Measurements from ENCODE around the gene BCAS3. TPM values are rescaled to one million over a fixed set of nuclear protein-coding genes. Genes with fewer than 3 reads are reported as not detected.

The BCAS3 gene
- total RNA-seq, 1 donor from 2014 or later: 35.7 TPM

GRCh38 chr17:61340431-61341209 lies 663.0 kb downstream of the BCAS3 start:
- H3K4me3 Mint-ChIP-seq (ENCODE audit: unreplicated experiment): no peak overlapping the region
- no peak overlapping the region for H3K27ac Mint-ChIP-seq (ENCODE audit: unreplicated experiment)
- no peaks in the 10 kb centered on the region for H3K27me3 Mint-ChIP-seq (ENCODE audit: unreplicated experiment)
- DNase-seq (ENCODE audit: extremely low spot score, unreplicated experiment): no peak
- H3K36me3 Mint-ChIP-seq (ENCODE audit: unreplicated experiment): no peaks in the 10 kb centered on the region
- H3K4me1 Mint-ChIP-seq (ENCODE audit: unreplicated experiment): peaks cover 33% of the 10 kb centered on the region
- no peak for TF ChIP-seq CTCF (IDR thresholded peaks at IDR 0.05)
- no peaks in the 10 kb centered on the region for H3K9me3 Mint-ChIP-seq (ENCODE audit: unreplicated experiment)

GRCh38 chr17:61343576-61343975 lies 665.9 kb downstream of the BCAS3 start:
- Mint-ChIP-seq H3K27ac (ENCODE audit: unreplicated experiment) (no peak overlapping the region), H3K9me3 (ENCODE audit: unreplicated experiment) (no peaks in the 10 kb centered on the region), H3K4me1 (ENCODE audit: unreplicated experiment) (peaks cover 6% of the 10 kb centered on the region), H3K4me3 (ENCODE audit: unreplicated experiment) (no peak overlapping the region), H3K36me3 (ENCODE audit: unreplicated experiment) (no peaks in the 10 kb centered on the region), H3K27me3 (ENCODE audit: unreplicated experiment) (no peaks in the 10 kb centered on the region)
- TF ChIP-seq CTCF (IDR thresholded peaks at IDR 0.05): no peak
- DNase-seq (ENCODE audit: extremely low spot score, unreplicated experiment): no peak

DNA sequence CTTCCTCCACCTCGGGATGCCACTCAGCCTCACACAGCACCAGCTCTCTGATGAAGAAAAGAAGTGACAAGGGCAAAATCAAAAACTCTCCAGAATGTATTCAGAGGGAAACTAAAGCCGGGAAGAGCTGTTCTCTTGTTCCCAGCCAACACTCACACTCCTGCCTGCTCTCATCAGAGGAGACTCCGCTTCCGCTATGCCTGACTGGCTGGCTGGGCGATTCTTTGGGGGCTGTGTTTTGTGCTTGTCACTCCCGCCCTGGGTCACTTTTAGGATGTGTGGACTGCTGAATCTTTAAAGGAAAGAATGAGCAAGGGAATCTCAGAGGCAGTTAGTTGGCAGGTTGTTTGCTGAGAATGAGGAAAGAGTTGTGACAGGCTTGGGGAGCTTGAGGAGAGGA lies 667.4 kb downstream of the BCAS3 start:
- Mint-ChIP-seq H3K9me3 (ENCODE audit: unreplicated experiment) (no peaks in the 10 kb centered on the region), H3K4me1 (ENCODE audit: unreplicated experiment) (no peaks in the 10 kb centered on the region), H3K36me3 (ENCODE audit: unreplicated experiment) (no peaks in the 10 kb centered on the region), H3K27me3 (ENCODE audit: unreplicated experiment) (no peaks in the 10 kb centered on the region), H3K4me3 (ENCODE audit: unreplicated experiment) (no peak overlapping the region), H3K27ac (ENCODE audit: unreplicated experiment) (no peak overlapping the region)
- no peak for TF ChIP-seq CTCF (IDR thresholded peaks at IDR 0.05)
- no peak for DNase-seq (ENCODE audit: extremely low spot score, unreplicated experiment)

GRCh38 chr17:61345825-61346666 lies 668.4 kb downstream of the BCAS3 start:
- Mint-ChIP-seq H3K27me3 (ENCODE audit: unreplicated experiment) (no peaks in the 10 kb centered on the region), H3K27ac (ENCODE audit: unreplicated experiment) (no peak overlapping the region), H3K4me3 (ENCODE audit: unreplicated experiment) (no peak overlapping the region), H3K4me1 (ENCODE audit: unreplicated experiment) (no peaks in the 10 kb centered on the region), H3K9me3 (ENCODE audit: unreplicated experiment) (no peaks in the 10 kb centered on the region), H3K36me3 (ENCODE audit: unreplicated experiment) (no peaks in the 10 kb centered on the region)
- no peak for DNase-seq (ENCODE audit: extremely low spot score, unreplicated experiment)
- no peak for TF ChIP-seq CTCF (IDR thresholded peaks at IDR 0.05)

GRCh38 chr17:61349350-61349749 lies 671.7 kb downstream of the BCAS3 start:
- H3K4me1 Mint-ChIP-seq (ENCODE audit: unreplicated experiment): peaks cover 12% of the 10 kb centered on the region
- no peak overlapping the region for H3K27ac Mint-ChIP-seq (ENCODE audit: unreplicated experiment)
- no peaks in the 10 kb centered on the region for H3K36me3 Mint-ChIP-seq (ENCODE audit: unreplicated experiment)
- no peaks in the 10 kb centered on the region for H3K9me3 Mint-ChIP-seq (ENCODE audit: unreplicated experiment)
- H3K4me3 Mint-ChIP-seq (ENCODE audit: unreplicated experiment): no peak overlapping the region
- TF ChIP-seq CTCF (IDR thresholded peaks at IDR 0.05): peak; percentile 30
- H3K27me3 Mint-ChIP-seq (ENCODE audit: unreplicated experiment): no peaks in the 10 kb centered on the region
- no peak for DNase-seq (ENCODE audit: extremely low spot score, unreplicated experiment)
